NB4 (cell line): ENCODE data around the gene HOXB8.

Source experiments
- DNase-seq: peaks from one replicate; pipeline ENCODE4 v3.0.0; 2010; ENCODE audit warnings: low read depth
- H3K4me3 ChIP-seq: one replicate; pipeline ENCODE4 v1.5.1; 2011; ENCODE audit warnings: mild to moderate bottlenecking, low read depth, low read length, moderate library complexity
- CTCF ChIP-seq: IDR thresholded peaks from one replicate; pipeline ENCODE4 v1.5.1; 2012; ENCODE audit warnings: low read depth, low read length
- MAX ChIP-seq: IDR thresholded peaks from 2 replicates; pipeline ENCODE4 v1.6.1; 2011; ENCODE audit warnings: low read depth, low read length
- MYC ChIP-seq: IDR thresholded peaks from 2 replicates; pipeline ENCODE4 v1.6.1; 2011; ENCODE audit warnings: low read depth, low read length
- POLR2A ChIP-seq: IDR thresholded peaks from 2 replicates; pipeline ENCODE4 v1.6.1; 2011; ENCODE audit warnings: mild to moderate bottlenecking; ENCODE audit not compliant: insufficient read length; ENCODE audit errors: extremely low read depth

Gene HOXB8

DNA sequence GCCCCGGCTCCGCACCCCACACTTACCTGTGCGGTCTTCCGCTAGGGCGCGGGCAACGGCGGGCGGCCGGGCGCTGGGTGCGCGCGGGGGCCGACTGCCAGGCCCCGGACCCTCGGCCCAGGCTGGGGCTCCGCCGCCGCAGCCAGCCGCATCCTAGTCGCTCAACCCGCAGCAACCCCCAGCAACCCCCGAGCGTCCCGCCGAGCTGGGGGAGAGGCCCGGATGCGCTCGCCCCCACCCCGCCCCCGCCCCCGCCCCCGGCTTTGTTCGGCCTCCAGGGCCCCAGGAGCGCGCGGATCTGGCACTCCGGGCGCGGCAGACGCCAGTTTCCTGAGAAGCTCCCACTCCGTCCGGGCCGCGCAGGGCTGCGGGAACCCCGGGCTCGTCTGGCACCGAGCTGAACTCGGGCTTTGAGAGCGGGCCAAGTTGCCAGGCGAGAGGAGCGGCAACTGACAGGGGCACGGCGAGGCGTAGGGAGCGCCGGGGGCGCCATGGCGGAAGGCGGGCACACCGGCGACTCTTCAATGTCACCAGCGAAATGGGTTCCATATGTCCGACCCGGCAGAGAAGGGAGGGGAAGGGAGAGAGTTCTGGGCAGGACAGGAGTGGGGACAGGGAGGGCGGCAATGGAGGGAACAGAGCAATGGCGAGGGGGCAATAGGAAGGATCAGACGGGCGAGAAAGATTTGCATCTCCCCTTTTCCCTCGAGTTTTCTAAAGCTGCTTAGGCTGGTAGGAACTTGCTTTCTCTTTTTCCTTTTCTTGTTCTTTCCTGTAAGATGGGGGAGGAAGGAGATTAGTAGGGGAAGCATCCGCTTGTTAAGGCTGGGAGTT, 50.7 kb downstream of the HOXB8 start:
- DNase-seq, result no peak
- no peak overlapping the region for H3K4me3 ChIP-seq
- no peak for TF ChIP-seq POLR2A
- no peak for TF ChIP-seq CTCF
- no peak for TF ChIP-seq MYC

- H3K4me3 ChIP-seq, result no peak overlapping the region
- DNase-seq, result no peak
- TF ChIP-seq CTCF (no peak), MYC (no peak), POLR2A (no peak)
Measured at GRCh38 chr17:48563867-48564187, 51.3 kb downstream of the HOXB8 start.

GRCh38 chr17:48563385-48563838, 51.7 kb downstream of the HOXB8 start:
- DNase-seq, result no peak
- TF ChIP-seq MAX, result no peak
- TF ChIP-seq MYC, result no peak
- TF ChIP-seq CTCF, result no peak
- no peak for TF ChIP-seq POLR2A
- no peak overlapping the region for H3K4me3 ChIP-seq

DNA sequence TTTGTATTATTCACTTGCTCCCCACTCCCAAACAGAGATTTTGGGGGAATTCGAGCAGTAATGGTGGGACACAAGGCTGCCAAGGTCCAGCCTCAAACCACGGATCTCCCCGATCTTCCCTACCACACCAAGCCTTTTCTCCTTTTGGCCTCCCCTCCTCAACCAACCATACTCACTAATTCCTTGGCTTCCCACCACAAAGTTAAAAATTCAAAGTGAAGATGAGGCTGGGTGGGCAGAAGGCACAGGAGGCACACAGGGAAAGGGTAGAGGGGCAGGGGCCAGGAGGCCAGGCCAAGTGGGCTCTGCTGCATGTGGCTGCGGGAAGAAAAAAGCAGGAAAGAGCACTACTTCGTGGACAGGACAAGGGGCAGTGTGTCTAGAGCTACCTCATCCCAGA, 52.2 kb downstream of the HOXB8 start:
- no peak for TF ChIP-seq POLR2A
- TF ChIP-seq CTCF, result no peak
- TF ChIP-seq MAX, result no peak
- TF ChIP-seq MYC, result no peak
- no peak overlapping the region for H3K4me3 ChIP-seq
- no peak for DNase-seq
